Activated gamma-delta T cell treated with anti-CD3 and anti-CD28 coated beads, Interleukin-2, amount 50 U/mL, for 16 hours (primary cell): ENCODE results near the gene NDUFB11.
A peak's percentile ranks its signal among the peaks of the same experiment; 100 is the strongest.

Experiments used
- DNase-seq: peaks from one replicate; pipeline ENCODE4 v3.0.0-alpha.2; 2020; ENCODE audit warnings: low read depth

The NDUFB11 gene

DNA sequence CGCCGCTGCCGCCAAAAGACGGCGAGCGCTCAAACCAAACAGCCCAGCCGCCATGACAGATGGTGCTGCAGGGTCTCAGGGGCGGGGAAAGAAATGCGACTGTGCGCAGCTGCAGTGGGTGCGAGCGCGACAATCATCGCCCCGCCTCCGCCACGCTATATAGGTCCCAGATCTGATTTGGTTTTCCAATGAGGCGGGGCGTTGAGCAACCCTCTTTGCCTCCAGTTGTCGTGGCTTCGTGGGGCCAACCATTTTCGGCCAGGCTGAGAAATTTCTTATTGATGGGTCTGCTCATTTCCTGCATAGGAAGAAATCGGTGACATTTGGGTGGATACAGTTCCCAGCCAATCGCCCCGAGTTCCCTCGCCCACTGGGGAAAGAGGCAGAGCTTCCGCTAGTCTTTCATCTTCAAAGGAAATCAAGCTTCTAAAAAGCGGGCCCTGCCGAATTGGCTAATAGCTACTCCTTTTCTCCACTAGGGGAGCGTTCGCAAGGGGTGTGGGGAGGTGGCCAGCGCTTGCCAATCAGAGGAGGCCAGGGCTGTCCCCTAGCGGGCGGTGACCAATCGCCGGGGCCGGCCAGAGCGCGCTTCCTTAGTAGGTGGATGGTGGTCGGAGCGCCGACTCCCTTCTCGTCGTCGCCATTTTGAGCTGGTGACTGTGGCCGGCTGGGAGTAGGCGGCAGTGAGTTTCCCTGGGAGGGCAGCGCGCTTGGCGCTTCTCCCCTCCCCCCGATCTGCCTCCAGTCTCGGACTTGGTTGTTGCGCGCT, at the start of gene NDUFB11, which contains the start of gene RBM10:
Gene NDUFB11 (minus strand): TSS at position 77 of the 769 bp plus-strand sequence. CDS start 23 bp downstream, at position 54.
Gene RBM10 (plus strand): TSS at position 596 of the 769 bp plus-strand sequence. CDS start 2,261 bp downstream, outside the sequence.
- peak; percentile 82 for DNase-seq

DNA sequence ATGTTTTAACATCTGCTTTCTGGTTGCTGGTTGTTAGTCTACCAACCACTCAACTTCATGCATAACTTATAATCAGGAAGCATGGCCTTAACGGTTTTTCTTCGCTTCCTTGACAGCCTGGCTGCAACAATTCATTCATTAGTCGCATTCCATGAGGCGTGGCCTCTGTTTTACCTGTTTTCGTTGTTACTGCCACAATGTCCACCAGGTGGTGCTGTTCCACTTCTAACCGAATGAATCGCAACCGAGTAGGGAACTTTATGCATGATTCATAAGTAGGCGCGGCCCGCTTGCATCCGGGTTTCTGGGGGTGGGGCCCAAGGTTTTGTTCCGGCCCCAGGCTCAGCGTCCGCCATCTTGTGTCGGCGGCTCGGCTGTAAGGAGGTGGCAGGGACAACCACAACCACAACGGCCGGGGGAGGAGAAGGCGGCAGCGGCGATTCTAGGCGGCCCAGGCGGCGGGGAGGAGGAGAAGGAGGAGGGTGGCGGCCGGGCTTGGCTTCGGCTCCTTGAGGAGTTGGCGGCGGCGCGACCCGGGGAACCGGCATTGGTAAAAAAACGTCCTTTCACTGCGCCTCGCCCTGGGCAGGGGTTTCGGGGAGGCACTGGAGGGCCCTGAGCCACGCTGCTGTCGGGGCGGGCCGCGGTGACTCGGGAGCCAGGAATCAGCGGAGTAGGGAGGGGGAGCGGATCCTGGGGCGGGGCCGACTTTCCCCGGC, 49.1 kb upstream of the NDUFB11 start, which contains the start of gene UBA1:
Gene UBA1 (plus strand): TSS at position 355 of the 719 bp plus-strand sequence. CDS start 4,974 bp downstream, outside the sequence.
- peak; percentile 97 for DNase-seq

GRCh38 chrX:47191806-47192401, 47.4 kb upstream of the NDUFB11 start:
- DNase-seq: no peak

- DNase-seq: peak; percentile 32
Observed at GRCh38 chrX:47191331-47191730, 46.8 kb upstream of the NDUFB11 start.

DNA sequence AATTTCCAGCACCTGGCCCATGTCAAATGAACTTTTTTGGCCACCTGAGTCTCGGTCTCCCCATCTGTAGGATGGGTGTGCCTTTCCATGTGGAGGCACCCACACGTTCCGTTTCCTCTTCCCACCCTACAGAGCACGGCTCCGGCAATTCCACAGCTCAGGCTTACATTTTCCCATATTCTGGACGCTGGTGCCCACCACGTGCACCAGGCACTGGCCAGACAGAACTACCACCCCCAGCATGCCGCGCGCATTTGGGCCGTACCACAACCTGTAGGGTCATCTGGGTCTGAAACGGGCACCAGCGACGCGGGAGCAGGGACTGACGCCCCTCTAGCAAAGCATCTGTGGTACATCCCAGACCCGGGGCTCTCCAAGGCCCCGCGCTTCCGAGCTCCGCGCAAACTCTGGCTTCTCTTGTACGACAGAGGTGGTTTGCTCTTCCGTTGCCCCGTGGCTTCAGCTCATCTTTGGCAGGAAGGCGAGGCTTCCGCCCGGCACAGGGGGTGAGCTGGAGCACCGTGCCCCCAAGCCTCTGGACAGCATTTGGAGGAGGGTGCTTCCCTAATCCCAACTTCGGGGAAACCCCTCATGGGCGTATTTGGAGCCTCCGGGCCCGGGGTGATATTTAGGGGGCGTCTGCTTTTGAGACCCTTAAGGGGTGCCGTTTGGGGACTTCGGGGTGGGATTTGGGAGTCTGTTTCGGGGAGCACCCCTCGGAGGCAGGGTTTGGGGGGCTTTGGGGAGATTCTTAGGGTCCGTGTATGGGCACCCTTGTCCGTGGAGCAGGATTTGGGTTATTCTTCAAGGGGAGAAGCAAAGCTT, 46.2 kb upstream of the NDUFB11 start:
- DNase-seq: peak; percentile 77

GRCh38 chrX:47189906-47190305, 45.4 kb upstream of the NDUFB11 start:
- DNase-seq: no peak

DNA sequence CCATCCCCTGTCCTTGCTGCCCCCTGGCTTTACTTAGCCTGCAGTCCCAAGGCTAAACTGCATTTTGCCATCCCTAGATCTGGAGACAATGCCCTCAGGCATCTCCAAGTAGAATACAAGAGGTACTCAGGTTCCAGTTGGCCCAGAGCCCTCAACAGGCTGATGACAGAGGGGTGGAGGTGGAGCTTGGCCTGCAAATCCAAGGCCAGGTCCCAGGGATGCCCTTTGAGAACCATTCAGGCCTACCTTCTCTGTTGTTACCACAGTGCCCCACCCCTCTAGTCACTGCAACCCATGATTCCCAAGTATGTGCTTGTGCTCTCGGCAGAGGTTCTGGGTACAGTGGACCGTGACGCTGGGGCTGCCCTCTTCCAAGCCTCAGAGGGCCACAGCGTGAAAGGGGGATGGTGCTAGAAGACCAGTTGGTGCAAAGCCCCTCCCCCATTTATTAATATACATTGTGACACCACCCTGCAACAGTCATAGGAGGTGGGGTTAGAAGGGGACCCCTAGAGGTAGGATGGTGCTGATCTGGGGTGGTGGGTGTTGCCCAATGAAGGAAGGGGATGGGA, 42.7 kb upstream of the NDUFB11 start:
- DNase-seq: no peak

GRCh38 chrX:47186096-47186740, 41.7 kb upstream of the NDUFB11 start:
- DNase-seq: no peak

DNA sequence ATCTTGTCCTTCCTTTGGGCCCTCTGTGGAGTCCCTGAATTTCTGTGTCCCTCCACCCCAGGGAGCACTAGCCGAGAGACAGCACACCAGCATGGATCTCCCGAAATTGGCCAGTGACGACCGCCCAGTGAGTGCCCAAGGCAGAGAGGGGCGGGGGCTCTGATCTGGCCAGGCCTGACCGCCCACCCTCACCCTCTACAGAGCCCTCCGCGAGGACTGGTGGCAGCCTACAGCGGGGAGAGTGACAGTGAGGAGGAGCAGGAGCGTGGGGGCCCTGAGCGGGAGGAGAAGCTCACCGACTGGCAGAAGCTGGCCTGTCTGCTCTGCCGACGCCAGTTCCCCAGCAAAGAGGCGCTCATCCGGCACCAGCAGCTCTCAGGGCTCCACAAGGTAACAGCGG, 40.7 kb upstream of the NDUFB11 start:
- no peak for DNase-seq

- no peak for DNase-seq
Observed at GRCh38 chrX:47184486-47184885, 40.0 kb upstream of the NDUFB11 start.

DNA sequence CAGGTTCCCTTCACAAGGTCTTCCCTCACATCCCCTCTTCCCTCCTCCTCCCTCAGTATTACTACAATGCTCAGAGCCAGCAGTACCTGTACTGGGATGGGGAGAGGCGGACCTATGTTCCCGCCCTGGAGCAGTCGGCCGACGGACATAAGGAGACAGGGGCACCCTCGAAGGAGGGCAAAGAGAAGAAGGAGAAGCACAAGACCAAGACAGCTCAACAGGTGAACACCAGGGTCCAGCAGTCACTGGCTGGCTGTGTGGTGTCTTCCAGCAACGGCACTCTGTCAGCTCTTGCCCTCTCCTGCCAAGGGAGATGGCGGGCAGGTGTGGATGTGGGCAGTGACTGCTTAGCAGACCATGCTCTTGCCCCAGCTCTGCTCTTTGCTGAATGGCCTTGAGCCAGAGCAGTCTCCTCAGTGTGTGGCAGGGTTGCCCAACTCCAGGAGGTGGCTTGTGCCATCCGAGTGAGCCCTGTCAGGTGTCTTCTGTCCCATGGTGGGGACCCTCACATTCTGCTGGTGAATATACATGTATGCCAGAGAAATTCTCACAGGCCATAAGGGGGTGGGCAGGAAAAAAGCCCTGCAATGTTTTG, 37.7 kb upstream of the NDUFB11 start:
- DNase-seq: no peak

GRCh38 chrX:47181301-47181700, 36.8 kb upstream of the NDUFB11 start:
- DNase-seq: no peak

DNA sequence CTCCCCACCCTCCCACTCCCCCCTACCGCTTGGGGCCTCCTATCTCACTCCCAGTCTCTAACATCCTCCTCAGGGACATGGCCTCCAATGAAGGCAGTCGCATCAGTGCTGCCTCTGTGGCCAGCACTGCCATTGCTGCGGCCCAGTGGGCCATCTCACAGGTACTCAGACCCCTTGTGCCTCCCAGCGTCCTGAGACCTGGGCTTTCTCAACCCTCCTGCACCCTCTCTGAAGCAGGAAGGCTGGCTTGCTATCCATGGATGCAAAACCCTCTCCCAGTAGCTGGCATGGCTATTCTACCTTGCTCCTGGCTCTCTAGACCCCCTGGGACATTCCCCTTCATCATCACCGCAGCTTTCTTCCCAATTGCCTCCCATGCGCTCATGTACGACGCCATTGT, 35.8 kb upstream of the NDUFB11 start:
- no peak for DNase-seq

DNA sequence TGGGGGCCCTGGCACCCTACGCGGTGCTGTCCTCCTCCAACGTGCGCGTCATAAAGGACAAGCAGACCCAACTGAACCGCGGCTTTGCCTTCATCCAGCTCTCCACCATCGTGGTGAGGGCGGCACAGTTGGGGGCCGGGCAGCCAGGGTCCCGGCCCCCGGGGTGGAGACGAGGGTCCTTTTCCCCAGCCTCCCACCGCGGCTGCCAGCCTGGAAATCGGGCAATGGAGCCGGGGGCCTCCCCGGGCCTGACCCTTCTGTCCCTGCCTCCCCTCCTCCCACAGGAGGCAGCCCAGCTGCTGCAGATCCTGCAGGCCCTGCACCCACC, 35.4 kb upstream of the NDUFB11 start:
- no peak for DNase-seq

- no peak for DNase-seq
Observed at GRCh38 chrX:47179221-47179927, 34.9 kb upstream of the NDUFB11 start.

GRCh38 chrX:47178337-47178736, 33.8 kb upstream of the NDUFB11 start:
- DNase-seq: no peak

DNA sequence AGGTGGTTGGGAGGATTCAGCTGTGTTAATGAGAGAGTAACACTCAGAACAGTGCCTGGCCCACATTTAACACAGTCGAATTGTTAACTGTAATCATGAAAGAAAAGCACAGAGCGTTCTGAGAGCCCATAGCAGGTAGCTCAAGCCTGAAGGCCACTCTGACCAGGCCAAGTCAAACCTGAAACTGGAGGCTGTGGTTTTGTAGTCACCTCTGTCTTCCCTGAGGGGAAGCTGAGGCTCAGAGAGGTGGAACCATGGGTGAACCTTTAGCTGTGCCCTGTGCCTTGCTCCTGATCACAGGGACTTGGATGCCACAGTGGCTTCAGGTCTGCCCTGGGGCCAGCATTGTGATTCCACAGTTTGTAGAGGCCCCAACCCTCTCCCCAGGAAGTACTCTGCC, 32.6 kb upstream of the NDUFB11 start:
- no peak for DNase-seq

GRCh38 chrX:47176101-47176740, 31.7 kb upstream of the NDUFB11 start:
- DNase-seq: no peak

DNA sequence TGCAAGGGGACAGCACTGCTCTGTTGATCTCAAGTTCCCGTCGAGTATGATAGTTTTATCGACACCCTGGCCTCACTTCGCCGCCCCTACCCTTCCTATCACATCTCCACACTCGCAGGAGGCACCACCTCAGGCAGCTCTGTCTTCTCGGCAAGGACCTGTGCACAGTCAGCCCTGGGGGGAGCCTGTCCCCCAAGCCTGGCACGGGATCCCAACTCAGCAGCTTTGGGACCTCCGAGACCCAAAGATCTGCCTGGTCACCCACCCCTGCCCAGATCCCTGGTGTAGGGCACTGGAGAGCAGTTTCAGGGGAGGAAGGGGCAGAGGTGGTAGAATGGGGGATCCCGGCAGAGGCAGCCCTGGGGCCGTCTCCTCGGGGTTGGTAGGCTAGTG, 31.1 kb upstream of the NDUFB11 start:
- no peak for DNase-seq
